Stimulated activated CD4-positive, alpha-beta T cell treated with anti-CD3 and anti-CD28 coated beads, Interleukin-2, amount 100 ng/mL, for 4 hours (primary cell): Measurements from ENCODE around the gene GDF7.

ENCODE experiments used
- DNase-seq: peaks from one replicate; pipeline ENCODE4 v3.0.0-alpha.2; 2020; ENCODE audit warnings: low read depth

The GDF7 gene

DNA sequence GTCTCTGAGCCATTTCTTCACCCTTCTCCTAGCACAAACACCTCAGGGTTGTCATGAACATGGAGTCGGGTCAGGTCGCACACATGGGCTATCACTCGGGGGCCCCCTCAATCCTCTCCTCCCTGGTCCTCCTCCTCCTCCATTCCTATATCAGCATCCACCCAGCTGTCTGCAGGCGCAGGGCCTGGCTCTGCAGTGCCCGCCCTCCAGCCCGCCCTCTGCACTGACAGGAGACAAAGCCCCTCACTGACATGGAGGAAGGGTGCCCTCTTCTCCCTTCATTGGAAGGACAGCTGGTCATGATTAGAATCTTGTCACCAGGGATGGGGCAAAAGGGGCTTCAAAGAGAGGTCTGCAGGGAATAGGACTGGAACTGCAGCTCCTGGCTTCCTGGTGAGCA is 37.8 kb upstream of the GDF7 start:
- no peak for DNase-seq

DNA sequence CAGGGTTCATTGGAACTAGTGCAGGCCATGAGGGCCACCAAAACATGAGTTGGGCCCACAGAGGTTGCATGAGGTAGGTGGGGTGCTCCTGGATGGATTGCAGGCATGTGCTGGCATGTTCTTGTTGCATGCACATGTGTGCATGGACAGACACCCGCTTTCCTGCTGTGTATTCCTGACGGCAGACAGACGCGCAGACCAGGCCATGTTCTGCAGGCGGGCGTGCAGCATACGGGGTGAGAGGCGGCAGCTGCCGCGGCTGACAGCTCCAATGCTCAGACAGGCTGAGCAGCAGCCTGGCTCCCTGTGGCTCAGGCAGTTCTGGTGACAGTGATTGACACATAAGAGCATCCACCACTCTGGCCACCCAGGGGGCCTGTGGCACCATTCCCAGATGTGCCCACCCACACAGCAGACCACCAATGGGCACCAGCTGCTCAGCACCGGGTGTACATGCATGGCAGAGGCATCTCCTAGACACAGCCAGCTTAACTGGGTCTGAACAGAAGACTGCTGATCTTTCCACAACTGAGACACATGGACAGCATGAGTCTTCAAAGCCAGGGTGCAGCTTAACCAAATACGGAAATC is 37.3 kb upstream of the GDF7 start:
- no peak for DNase-seq

DNA sequence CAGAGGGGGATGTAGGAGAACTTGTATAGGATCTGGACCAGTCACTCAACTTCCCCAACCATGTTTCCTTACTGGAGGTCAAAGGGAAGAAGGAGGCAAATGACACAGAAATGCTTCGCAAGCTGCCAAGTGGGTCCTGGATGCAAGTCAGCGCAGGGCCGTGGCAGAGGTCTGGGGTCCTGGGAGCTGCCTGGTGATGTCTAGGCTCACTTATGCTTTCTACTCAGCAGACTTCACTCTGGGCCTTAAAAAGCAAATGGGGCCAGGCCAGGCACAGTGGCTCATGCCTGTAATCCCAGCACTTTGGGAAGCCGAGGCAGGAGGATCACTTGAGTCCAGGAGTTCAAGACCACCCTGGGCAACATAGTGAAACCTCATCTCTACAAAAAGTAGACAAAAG is 36.0 kb upstream of the GDF7 start:
- no peak for DNase-seq

DNA sequence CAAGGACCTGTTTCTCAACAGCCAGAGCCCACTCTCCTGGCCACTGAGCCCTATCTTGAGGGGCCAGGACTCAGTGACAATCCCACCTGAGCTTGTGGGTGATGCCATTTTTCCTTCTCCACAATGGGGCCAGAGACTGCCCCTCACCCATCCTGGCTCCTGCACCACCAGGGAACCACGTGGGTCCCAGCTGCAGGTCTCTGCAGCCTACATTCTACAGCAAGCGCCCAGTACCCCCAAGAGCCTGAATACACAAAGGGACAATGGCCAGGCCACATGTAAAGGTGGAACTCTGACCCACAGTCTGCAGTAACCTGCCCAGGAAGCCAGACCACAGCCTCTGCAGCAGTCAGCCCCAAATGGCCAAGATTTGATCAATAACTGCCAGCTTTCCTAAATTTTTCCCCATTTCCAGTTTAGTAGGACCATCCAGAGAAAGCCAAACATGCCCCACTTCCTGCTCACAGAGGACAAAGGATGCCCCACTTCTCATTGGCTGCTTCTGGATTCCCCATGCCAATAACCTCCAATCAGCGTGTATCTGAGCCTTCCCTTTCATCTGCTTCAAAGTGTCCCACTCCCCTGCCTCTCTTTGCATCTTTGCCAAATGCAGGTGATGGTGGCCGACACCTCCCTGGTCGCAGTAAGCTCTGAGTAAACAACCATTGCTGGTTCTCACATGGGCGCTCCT is 35.2 kb upstream of the GDF7 start:
- DNase-seq = no peak

DNA sequence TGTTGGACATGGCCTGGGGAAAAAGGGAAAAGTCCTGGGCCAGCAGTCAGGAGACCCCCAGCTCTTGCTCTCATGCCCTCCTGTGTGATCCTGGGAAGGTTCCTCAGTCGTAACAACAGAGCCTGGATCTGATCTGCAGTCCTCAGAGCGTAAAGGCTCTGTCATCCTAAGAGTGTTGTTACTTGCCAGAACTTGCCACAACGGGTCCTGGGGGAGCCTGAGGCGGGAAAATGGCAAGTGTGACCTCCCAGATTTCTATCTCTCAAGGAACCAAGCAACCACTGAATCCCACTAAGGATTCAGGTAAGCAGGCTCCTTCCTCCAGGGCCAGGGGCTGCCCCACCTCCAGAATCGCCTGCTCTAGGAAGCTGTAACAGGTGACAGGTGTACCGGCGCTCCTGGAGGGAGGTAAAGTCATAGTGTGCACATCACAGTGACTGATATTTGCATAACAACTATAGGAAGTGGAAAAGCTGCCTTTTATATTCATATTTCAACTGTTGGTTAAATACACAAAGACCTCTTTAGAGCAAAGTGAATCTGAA is 34.4 kb upstream of the GDF7 start:
- no peak for DNase-seq

DNA sequence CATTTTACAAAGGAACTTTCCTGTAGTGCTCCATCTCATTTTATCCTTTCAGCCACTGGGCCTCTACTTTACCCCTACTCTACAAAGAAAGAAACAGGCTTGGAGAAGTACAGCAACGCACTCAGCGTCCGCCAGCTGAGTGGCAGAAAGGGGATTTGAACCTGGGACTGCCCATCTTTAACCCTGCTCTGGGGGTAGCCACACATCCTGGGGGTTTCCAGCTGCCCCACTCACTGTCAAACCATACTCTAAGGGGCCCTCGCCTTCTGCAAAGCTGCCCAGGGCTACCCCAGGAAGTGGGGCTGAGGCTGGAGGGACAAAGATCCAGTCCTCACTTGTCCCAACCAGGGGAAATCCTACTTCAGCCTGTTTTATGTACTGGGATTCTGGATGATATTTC is 33.9 kb upstream of the GDF7 start:
- no peak for DNase-seq

DNA sequence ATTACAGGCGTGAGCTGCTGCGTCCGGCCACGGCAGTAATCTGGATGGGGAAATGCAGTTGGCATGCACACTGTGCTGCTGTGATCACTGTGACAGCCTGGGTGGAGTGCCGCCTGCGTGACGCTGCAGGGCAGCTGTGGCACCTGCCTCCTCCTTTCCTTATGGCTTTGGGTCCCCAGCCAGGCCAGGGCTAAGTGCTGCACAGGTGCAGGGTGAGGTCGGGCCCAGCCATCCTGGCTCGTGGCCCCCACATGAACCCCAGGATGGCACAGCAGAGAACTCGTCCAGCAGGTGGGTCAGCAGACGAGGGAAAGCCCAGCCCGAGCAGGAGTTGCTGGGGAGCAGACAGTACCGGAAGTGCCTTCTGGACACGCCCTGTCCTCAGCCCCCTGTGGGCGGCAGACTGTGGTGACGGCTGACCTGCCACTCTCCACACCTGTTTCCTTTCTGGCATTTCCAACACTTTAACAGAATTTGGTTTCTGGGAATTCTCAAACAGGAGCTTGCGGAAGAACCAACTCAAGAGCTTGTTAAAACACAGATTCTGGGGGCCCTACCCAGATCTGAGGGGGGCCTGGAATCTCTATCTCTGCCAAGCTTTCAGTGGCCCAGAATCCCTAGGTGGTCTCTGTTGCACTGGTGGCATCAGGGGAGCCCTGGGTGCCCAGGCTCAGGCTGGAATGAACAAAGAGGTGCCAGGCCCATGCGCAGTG is 33.0 kb upstream of the GDF7 start:
- DNase-seq = no peak

DNA sequence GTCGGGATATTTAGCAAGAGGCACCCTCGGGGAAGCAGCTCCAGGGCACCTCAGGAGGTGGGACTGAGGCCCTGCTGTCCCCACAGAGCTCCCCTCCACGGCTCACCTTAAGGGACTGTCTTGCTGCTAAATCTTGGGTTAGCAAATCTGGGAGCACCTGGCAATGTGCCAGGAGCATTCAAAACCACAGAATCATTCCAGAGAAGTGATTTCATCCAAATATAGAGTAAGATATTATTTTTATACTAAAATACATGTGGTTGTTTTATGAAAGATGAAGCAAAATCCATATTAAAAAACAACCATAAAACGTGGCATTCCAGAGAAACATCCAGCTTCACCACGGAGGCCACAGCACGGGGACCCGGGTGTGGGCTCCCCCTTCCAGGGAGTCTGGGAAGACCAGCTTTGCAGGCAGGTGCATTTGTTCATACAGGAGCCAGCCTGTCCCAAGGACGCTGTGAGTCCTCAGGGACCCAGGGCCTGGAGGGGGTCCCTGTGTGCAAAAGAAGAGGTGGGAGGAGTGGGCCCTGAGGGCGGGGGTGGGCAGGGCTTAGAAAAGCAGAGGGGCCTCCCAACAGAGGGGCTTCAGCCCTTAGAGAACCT is 32.3 kb upstream of the GDF7 start:
- DNase-seq = no peak

DNA sequence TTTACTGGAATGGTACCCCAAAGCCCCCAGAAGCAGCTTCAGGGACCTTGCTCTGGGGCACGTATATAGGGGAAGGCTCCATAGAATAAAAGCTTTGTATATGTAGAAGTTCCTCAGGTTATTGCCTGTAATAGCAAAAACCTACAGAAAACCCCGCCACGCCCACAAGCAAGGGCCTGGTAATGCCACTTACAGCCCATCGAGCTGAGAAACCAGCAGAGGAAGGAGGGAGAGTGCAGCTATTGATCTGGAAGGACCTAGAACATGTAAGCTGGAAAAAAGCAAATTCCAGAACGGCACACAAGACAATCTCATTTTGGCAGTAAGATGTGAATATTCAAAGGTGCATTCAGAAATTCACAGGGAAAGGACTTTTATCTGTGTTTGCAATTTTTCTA is 31.8 kb upstream of the GDF7 start:
- DNase-seq = no peak

DNA sequence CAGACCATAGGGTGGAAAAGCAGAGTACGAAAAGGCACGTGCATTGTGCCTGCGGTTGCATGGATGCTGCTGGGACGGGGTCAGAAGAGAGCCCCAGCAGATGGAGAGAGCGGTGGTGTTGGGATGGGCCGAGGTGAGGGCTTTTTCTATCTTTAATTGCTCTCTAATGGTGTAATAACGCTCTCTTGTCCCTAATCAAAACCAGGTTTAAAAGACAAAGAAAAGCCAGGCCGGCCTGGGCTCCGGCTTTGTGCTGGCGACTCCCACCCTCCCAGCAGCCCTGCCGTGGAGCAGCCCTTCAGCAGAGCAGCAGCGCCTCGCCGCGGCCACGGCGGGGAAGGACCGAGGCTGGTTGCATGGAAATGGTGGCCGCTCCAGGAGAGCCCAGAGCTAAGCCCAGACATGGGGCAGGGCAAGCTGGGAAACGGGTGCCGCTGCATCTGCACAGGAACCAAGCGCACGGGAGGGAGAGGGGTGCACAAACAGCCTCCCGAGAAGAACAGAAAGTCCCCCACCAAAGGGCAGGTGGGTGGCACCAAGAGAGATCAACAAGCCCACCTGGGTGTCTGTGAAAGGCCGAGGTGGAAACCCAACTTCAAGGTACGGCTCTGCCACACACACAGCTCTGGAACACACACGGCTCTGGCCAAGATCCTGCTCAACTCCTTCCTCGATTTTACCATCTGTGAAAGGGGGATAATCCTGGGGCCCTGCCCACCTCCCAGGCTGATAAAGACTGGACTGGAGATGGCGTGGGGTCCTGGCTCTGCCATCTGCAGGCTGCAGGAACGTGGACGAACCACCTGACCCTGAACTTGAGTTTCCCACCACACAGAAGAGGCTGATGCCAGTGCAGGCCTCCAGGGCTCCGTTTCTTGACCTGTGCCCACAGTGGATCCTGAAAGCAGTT is 31.0 kb upstream of the GDF7 start:
- no peak for DNase-seq

DNA sequence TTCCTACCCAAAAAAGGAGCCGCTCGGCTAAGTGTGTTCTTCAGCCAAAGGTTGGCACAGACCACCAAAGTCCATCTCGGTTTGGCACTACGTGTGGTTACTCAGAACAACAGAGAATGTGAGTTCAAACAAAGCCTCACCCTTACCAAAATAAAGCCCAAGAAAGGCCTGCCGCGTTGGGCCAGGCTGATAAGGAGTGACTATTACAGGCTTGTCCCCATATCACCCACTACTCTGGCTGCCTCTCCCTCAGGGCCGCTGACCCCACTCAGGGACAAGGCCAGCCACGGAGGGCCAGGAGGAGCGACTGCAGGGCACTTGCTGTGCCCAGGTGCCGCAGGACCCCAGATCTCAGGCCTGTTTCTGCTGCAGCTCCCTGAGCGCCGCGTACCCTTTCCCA is 29.8 kb upstream of the GDF7 start:
- no peak for DNase-seq

DNA sequence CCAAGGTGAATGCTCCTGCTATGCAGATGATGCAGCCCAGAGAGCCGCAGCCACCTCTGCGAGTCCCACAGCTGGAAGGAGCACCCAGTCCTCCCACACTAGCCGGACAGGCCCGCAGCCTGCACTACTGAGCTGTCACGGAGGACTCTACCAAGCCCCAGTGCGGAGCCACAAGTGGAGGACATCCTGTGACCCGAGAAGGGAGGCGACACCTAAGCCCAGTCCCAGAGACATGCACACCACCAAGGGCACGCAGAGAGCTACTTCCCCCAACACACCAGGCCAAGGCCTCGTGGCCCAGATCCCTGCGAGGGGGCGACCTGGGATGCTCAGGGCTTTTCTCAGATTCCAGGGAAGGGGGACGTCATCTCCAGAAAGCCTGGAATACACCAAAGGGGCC is 28.9 kb upstream of the GDF7 start:
- DNase-seq = no peak

DNA sequence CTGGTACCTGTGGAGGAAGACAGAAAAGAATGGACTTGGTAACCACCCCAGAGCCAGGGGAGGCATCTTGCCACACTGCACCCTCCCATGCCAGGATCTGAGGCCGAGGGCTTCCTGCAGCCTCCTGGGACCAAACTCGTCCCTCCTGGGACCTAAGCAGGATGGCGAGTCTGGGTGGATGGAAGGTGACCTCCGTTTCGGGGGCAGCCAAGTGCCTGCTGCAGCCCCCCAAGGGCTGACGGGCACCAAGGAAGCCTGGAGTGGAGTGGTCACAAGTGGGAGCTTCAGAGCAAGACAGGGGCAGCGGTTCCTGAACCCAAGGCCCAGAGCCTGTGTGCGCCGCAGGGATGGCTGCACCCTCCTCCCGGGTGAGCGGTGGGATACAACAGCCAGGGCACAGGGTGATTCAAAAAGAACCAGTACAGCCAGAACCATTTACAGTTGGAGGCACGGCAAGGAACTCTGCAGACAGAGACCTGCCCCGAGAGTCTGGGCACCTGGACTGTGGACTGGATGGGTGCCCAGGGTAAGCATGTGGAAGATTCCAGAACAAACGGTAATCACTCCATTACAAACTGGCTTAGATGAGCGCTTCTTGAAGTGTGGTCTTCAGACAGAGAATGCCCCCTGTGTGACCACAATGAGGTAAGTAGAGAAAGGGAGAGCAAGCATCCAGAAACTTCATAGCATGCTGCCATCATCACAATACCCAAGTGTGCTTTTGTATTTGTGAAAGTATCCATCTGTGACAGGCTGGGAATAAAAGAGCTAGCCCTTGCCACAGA is 28.1 kb upstream of the GDF7 start:
- no peak for DNase-seq

DNA sequence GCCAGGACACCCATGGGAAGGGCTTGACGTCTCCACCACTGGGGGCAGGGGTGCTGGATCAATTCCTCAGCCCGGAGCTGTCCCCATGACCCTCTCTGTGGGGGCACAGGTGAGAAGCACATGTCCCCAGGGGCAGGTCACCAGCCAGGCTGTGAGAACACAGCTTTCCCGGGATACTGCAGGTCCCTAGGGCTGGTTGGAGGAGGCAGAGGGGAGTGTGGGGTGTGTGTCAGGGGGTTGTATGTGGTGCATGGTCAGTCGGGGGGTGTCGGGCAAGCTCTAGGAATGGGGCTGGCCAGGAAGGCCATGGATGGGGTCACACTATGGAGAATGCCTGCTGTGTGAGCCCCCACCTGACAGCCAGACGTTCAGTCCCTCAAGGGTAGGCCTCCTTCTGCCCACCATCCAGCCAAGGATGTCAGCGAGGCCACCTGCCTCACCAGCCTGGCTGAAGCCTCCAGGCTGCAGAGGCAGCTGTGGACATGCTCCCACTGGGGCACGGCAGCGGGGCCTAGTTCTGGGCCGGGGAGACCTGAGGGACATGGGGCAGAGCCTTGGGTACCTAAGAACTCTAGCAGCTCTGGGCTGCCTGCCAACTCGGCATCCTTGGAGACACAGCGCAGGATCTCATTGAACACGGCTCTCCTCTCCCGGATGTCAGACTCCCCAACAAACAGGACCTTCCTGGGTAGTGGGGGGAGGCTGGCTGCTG is 26.4 kb upstream of the GDF7 start:
- no peak for DNase-seq

DNA sequence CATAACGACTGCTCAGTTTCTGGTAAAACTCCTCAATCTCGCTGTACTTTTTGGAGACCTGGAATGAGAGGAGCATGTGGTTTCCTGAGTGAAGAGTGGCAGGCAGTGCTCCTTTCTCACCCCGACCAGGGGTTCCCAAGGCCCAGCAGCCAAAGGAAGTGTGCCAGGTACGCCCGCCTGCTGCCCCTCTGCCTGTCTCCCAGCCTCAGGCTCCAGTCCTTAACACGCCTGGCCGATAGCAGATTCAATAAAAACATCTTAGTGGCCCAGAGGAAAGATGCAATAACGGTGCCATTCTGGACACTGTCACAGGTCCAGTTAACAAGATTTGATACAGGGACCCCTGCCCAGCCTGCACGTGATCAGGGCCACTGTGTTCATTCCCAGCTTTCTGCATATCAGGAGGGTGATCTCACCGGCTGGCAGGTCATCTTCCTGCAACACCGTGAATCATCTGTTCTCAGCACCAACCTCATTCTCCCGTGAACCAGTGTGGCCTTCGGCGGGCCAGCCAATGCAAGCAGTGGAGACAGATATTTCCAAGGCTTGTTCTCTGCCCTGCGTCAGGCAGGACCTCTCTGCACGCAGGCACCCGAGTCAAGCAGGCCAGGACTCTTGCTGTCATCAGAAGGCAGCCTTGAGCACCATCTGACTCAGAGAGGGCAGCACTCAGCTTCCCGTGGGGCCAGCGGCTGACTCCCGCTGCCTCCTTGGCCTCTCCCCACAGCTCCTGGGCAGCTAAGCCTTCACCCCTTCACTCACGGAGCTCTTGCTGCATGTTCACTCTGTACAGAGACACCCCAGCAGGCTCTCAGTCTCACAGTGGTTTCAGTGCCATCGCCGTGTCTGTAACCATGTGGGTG is 25.6 kb upstream of the GDF7 start:
- no peak for DNase-seq

DNA sequence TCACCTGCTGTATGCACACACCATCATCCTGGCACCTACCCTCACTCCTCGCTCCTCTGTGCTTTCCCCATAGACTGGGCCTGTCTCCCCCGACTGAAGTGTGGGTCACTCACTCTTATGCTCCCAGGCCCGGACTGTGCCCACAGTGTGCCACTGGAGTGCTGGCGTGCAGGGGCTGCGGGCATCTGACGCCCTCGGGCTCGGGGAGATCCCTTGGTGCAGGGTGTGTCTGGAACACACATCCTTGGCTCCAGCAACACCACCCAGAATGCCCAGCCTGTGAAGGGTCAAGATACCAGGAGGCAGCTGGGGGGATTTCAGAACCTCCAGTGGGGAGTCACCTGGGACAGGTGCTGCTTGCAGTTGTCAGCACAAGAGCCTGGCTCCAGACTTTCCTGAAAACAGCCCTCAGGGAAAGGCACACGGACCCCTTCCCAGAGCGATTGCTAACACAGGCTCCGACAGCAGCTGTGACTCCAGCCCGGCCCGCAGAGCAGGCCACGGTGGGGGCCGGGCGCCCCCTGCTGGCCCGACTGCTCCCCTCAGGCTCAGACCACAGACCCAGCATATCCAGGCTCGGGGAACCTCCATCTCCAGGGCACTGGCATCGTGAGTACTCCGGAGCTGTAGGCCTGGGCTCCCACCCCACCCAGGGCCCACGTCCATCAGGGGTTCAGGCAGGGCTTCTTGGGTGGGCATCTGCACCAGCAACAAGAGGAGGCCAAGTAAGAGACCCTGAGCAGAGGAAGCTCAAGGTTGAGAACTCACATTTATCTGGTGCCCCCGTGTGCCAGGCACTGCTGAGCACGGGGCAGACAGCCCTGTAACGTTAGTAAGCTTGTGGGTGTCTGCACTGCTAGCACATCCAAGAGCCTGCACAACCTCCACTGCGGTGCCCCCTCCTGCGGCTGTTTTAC is 24.6 kb upstream of the GDF7 start:
- DNase-seq = peak; percentile 50

DNA sequence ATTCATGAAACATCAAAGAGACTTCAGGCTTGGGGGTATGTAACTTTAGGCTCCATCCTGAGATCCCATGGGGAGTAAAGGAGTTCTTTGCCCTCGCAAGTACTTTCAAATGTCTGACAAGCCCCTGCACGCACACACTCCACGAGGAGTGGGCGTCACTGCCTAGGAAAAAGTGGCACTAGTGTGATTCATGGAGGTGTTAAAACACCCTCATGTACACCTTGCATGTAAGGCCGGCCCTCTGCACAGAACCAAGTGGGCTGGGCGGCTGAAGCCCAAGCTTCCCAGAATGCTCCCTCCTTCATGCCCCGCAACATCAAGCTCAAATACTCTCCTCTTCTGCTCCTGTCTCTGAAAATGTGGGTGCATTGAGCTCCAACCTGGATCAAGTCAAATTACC is 23.9 kb upstream of the GDF7 start:
- no peak for DNase-seq

DNA sequence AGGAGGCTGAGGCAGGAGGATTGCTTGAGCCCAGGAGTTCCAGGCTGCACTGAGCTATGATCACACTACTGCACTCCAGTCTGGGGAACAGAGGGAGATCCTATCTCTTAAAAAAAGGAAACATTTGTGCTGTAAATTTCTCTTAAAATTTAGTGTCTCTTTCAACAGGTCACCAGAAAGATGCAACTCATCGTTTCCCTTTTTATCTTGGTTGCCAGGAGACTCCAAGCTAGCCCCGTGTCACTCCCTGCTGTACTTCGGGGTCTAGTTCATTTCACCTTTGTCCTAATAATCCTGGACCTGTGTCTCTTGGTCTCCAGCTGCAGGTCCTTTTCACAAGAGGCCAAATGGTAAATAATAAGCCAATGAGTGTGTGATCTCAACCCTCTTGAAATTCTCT is 23.1 kb upstream of the GDF7 start:
- no peak for DNase-seq
